HepG2 (cell line): ENCODE results near the gene SNUPN. TPM values are rescaled to one million over a fixed set of nuclear protein-coding genes. Genes with fewer than 3 reads are reported as not detected.

Experiments used
- CENPBD1 ChIP-seq: sonication (generic); formaldehyde crosslinking; IDR thresholded peaks from 2 replicates; pipeline ENCODE4 v1.8.0; 2022; ENCODE audit warnings: missing genetic modification reagents, low read depth, mild to moderate bottlenecking, borderline replicate concordance
- HNF1A ChIP-seq, 2 experiments: sonication (generic) in 1 of 2; formaldehyde crosslinking in 1 of 2; IDR thresholded peaks; 2 replicates each; pipeline versions ENCODE4 v1.4.0 to v1.6.1; 2016 to 2020; ENCODE audit warnings: borderline replicate concordance in 1 of 2, low read depth in 1 of 2, mild to moderate bottlenecking in 1 of 2, missing genetic modification reagents in 1 of 2
- MLXIP ChIP-seq: sonication (generic); formaldehyde crosslinking; IDR thresholded peaks from 2 replicates; pipeline ENCODE4 v1.9.0; 2021; ENCODE audit warnings: missing genetic modification reagents, borderline replicate concordance
- NFE2L1 ChIP-seq: sonication (generic); formaldehyde crosslinking; IDR thresholded peaks from 2 replicates; pipeline ENCODE4 v1.4.0; 2020; ENCODE audit warnings: missing genetic modification reagents, mild to moderate bottlenecking, borderline replicate concordance
- PAWR ChIP-seq: sonication (generic); formaldehyde crosslinking; IDR thresholded peaks from 2 replicates; pipeline ENCODE4 v1.4.0; 2020; ENCODE audit warnings: missing genetic modification reagents, mild to moderate bottlenecking, borderline replicate concordance
- SNAPC5 ChIP-seq: sonication (generic); formaldehyde crosslinking; IDR thresholded peaks from 2 replicates; pipeline ENCODE4 v1.8.1; 2023; ENCODE audit warnings: mild to moderate bottlenecking, missing genetic modification reagents, borderline replicate concordance
- USF2 ChIP-seq, 2 experiments: sonication (generic) in 1 of 2; formaldehyde crosslinking in 1 of 2; IDR thresholded peaks; 2 replicates each; pipeline versions ENCODE4 v1.5.1 to v1.6.1; 2011 to 2020; ENCODE audit warnings: borderline replicate concordance in 1 of 2, low read depth in 1 of 2, low read length in 1 of 2, mild to moderate bottlenecking in 1 of 2, missing genetic modification reagents in 1 of 2, moderate library complexity in 1 of 2
- ZNF101 ChIP-seq: sonication (generic); formaldehyde crosslinking; IDR thresholded peaks from 2 replicates; pipeline ENCODE4 v1.4.0; 2020; ENCODE audit warnings: mild to moderate bottlenecking, low read depth, missing genetic modification reagents, borderline replicate concordance
- ZNF205 ChIP-seq: IDR thresholded peaks from 2 replicates; pipeline ENCODE4 v1.6.1; 2018; ENCODE audit warnings: missing biosample characterization, missing genetic modification reagents
- ZNF282 ChIP-seq: fragments of 450-650 bp; IDR thresholded peaks from 2 replicates; pipeline ENCODE4 v1.6.1; 2018; ENCODE audit not compliant: partially characterized antibody
- ZNF414 ChIP-seq: sonication (generic); formaldehyde crosslinking; IDR thresholded peaks from 2 replicates; pipeline ENCODE4 v1.5.0; 2020; ENCODE audit warnings: missing genetic modification reagents
- polyA plus RNA-seq, 8 experiments: library from polyadenylated mRNA; depleted of rRNA in 3 of 8; stranded (reverse) in 7 of 8; unstranded in 1 of 8; fragments of >200 nt; fragmentation: Illumina TruSeq in 4 of 8; extraction: Trizol in 4 of 8; gene quantifications; 2 replicates each; pipeline versions ENCODE4 v1.2.1 to v1.2.3, GENCODE V29; 2011 to 2016; ENCODE audit warnings: low read depth in 4 of 8, missing spikeins in 1 of 8, mixed read lengths in 1 of 8; ENCODE audit not compliant: insufficient read depth in 1 of 8
- total RNA-seq, 5 experiments: library from RNA; depleted of rRNA; stranded (reverse); fragments of >200 nt; fragmentation: Illumina TruSeq; extraction: Trizol; gene quantifications; 2 replicates each; pipeline ENCODE4 v1.2.3, GENCODE V29; 2016; ENCODE audit warnings: low read depth in 1 of 5

SNUPN gene
- total and polyA plus RNA-seq, 2 of the 13 experiments (the other 11 are each of a cell fraction or from before 2014, with no cell fraction given): 9.0 to 16.4 TPM

GRCh38 chr15:75578948-75579920 is 46.3 kb downstream of the SNUPN start, which contains the start of gene PTPN9 (continued):
- TF ChIP-seq ZNF101 (CRISPR knock-in tag) (no peak), SNAPC5 (CRISPR knock-in tag) (no peak), CENPBD1 (CRISPR knock-in tag) (no peak), NFE2L1 (no peak), ZNF414 (CRISPR knock-in tag) (no peak; the same call in 1 of the 2 replicates), ZNF282 (no peak), ZNF205 (CRISPR knock-in tag) (no peak), MLXIP (CRISPR knock-in tag) (no peak), HNF1A (IDR thresholded peaks at IDR 0.05; ENCODE audit: low read depth) (no peak), HNF1A (CRISPR knock-in tag; IDR thresholded peaks at IDR 0.05; ENCODE audit: borderline replicate concordance) (no peak), PAWR (CRISPR knock-in tag) (no peak), USF2 (IDR thresholded peaks at IDR 0.05; ENCODE audit: low read depth, low read length) (no peak), USF2 (CRISPR knock-in tag; IDR thresholded peaks at IDR 0.05; ENCODE audit: borderline replicate concordance) (no peak)
